Testis (tissue), 3 donors: Measurements from ENCODE around the gene POLR3H. TPM values are rescaled to one million over a fixed set of nuclear protein-coding genes. Genes with fewer than 3 reads are reported as not detected.

Experiments used
- DNase-seq: peaks from one replicate; pipeline ENCODE4 v3.0.0-alpha.2; 2019
- H3K27ac ChIP-seq, 2 donors: fragments of 200-600 bp; sonication (generic); one replicate each; pipeline ENCODE4 v1.5.1; 2019
- H3K27me3 ChIP-seq: fragments of 200-600 bp; sonication (generic); one replicate; pipeline ENCODE4 v1.5.1; 2019
- H3K36me3 ChIP-seq: fragments of 200-600 bp; sonication (generic); one replicate; pipeline ENCODE4 v1.5.1; 2017; ENCODE audit warnings: low read depth; ENCODE audit errors: missing control alignments
- H3K4me1 ChIP-seq: fragments of 200-600 bp; sonication (generic); one replicate; pipeline ENCODE4 v1.5.1; 2019
- H3K4me3 ChIP-seq, 2 donors: fragments of 200-600 bp; sonication (generic); one replicate each; pipeline ENCODE4 v1.5.1; 2017 to 2019
- H3K9me3 ChIP-seq: fragments of 200-600 bp; sonication (generic); one replicate; pipeline ENCODE4 v1.5.1; 2017
- CTCF ChIP-seq, 3 experiments: fragments of 450-650 bp in 2 of 3; fragments of 200-600 bp in 1 of 3; sonication (generic) in 1 of 3; IDR thresholded peaks; one replicate each; pipeline ENCODE4 v1.5.1; 2016 to 2019; ENCODE audit warnings: antibody characterized with exemption in 3 of 3, mild to moderate bottlenecking in 2 of 3, moderate library complexity in 1 of 3
- POLR2A ChIP-seq: fragments of 450-650 bp; IDR thresholded peaks from one replicate; pipeline ENCODE4 v1.6.1; 2017; ENCODE audit warnings: antibody characterized with exemption, mild to moderate bottlenecking, moderate library complexity
- WGBS, 2 donors: methylation state at CpG; one replicate each; pipeline ENCODE4 v1.1.5; 2018; 5-methylcytosine and 5-hydroxymethylcytosine counted together
- intact Hi-C: fragments of 100-400 bp; cut with DNase I; formaldehyde crosslinking; loops from one replicate; pipeline ENCODE4 v1.15.1; 2023; ENCODE audit warnings: low total_unique reads
- polyA plus RNA-seq: library from polyadenylated mRNA; stranded (reverse); fragments of 350-450 nt; fragmentation: Illumina TruSeq; extraction: RNeasy Lipid Tissue Mini Kit (QIAGEN cat#74804); gene quantifications from one replicate; pipeline ENCODE4 v1.2.3, GENCODE V29; 2014; ENCODE audit warnings: low read depth, low replicate concordance; ENCODE audit not compliant: insufficient read depth
- total RNA-seq, 2 donors: library from RNA; depleted of rRNA; stranded (reverse); fragments of >200 nt; gene quantifications; one replicate each; pipeline ENCODE4 v1.2.3, GENCODE V29; 2016

Gene POLR3H
- total and polyA plus RNA-seq, 3 donors from 2014 or later: 23.3 to 38.9 (median 24.6) TPM

GRCh38 chr22:41498303-41498835 lies 45.9 kb downstream of the POLR3H start:
- no peak for DNase-seq
- Histone ChIP-seq H3K9me3 (no peaks in the 10 kb centered on the region), H3K4me3 (no peak overlapping the region), H3K36me3 (no peaks in the 10 kb centered on the region), H3K4me1 (peaks cover 7% of the 10 kb centered on the region), H3K27ac (no peak overlapping the region), H3K27me3 (no peaks in the 10 kb centered on the region)
- 64% methylated on average over 6 of the region's 6 CpGs for WGBS, 2 donors
- TF ChIP-seq POLR2A: no peak
- intact Hi-C loops: no loop called here

- Histone ChIP-seq H3K9me3 (no peaks in the 10 kb centered on the region), H3K4me1 (peaks cover 16% of the 10 kb centered on the region), H3K27me3 (no peaks in the 10 kb centered on the region), H3K4me3 (no peak overlapping the region), H3K36me3 (no peaks in the 10 kb centered on the region), H3K27ac (peak overlapping the region in 1 of 2 donors; percentile 59)
- intact Hi-C loops: no loop called here
- WGBS, 2 donors: 53 to 57% methylated on average over 5 of the region's 5 CpGs
- no peak for DNase-seq
- TF ChIP-seq POLR2A (no peak), CTCF (IDR thresholded peaks at IDR 0.05) (no peak)
Observed at GRCh38 chr22:41491374-41492100, 52.7 kb downstream of the POLR3H start.

DNA sequence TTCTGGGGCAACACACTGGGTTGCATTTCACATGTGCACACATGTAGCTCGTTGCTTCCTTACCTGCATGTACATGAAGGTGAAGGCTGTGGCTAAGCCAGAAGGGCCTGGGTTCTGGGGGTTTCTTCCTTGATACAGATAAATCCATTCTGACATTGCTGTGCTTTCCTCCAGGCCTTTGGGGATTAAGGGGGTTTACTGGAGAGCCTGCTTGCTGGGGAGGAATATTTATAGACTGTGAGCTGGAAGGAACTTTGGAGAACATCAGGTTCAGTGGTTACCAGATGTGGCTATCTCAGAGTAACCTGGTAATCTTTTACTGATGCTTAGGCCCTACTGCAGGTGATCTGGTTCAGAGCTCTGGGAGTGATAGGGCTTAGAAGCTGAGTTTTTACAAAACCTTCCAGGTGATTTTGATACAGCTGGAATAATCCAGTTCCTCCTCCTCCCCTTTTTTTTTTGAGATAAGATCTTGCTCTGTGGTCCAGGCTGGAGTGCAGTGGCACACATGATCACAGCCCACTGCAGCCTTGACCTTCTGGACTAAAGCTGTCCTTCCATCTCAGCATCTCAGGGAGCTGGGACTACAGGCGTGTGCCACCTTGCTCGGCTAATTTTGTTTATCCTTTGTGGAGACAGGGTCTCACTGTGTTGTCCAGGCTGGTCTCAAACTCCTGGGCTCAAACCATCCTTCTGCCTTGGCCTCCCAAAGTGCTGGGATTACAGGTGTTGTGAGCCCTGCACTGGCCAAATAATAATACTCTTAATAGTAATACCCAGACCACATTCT lies 55.5 kb downstream of the POLR3H start:
- Histone ChIP-seq H3K27me3 (no peaks in the 10 kb centered on the region), H3K36me3 (no peaks in the 10 kb centered on the region), H3K9me3 (no peaks in the 10 kb centered on the region), H3K4me3 (no peak overlapping the region), H3K4me1 (peaks cover 16% of the 10 kb centered on the region), H3K27ac (no peak overlapping the region)
- TF ChIP-seq CTCF (IDR thresholded peaks at IDR 0.05): no peak
- TF ChIP-seq POLR2A: no peak
- intact Hi-C loops: no loop called here
- no peak for DNase-seq
- 72 to 75% methylated on average over 3 of the region's 3 CpGs for WGBS, 2 donors

- TF ChIP-seq CTCF (IDR thresholded peaks at IDR 0.05) (no peak), POLR2A (no peak)
- Histone ChIP-seq H3K36me3 (no peaks in the 10 kb centered on the region), H3K27ac (no peak overlapping the region), H3K4me1 (peaks cover 18% of the 10 kb centered on the region), H3K4me3 (no peak overlapping the region), H3K27me3 (no peaks in the 10 kb centered on the region), H3K9me3 (no peaks in the 10 kb centered on the region)
- WGBS, 2 donors: 89 to 91% methylated on average over 4 of the region's 4 CpGs
- DNase-seq: no peak
- intact Hi-C loops: no loop called here
Observed at GRCh38 chr22:41488076-41488475, 56.2 kb downstream of the POLR3H start.
